ENCODE measurements around the gene FBRS.

The FBRS gene

DNA sequence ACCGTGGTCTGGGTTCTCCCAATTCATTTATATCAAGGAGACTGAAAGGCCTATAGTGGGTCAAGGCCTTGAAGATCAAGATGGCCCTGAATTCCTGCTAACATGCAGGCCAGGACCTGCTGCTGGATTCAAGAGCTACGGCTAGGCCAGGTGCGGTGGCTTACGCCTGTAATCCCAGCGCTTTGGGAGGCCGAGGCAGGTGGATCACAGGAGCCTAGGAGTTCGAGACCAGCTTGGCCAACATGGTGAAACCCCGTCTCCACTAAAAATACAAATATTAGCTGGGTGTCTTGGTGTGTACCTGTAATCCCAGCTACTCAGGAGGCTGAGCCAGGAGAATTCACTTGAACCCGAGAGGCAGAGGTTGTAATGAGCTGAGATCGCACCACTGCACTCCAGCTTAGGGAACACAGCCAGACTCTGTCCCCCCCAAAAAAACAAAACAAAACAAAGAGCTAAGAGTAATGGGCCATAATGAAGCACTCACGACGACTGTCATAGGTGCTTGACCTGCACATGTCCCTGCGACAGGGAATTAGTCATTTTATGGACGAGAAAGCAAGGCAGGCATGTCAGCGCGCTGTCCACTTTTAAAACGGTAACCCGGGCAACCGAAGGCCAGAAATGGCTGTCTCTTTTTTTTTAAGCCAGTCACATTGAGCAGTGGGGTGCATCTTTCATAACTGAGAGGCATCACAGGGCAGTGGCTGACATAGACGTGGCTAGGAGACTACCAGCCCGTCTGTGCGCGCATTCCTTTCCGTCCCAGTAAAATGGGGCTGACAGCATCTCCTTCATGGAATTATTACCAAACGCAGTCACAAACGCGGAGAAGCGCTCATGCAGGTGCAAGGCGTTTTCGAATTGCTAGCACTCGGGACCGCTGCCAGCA lies 1.0 kb upstream of the FBRS start:
- H3K9ac ChIP-seq (ENCODE audit: low read depth, low read length) = no peak overlapping the region
- H3K36me3 ChIP-seq (ENCODE audit: insufficient read depth, low read length) = peaks cover 18% of the 10 kb centered on the region
- 48% methylated on average over 31 of the region's 32 CpGs for WGBS

DNA sequence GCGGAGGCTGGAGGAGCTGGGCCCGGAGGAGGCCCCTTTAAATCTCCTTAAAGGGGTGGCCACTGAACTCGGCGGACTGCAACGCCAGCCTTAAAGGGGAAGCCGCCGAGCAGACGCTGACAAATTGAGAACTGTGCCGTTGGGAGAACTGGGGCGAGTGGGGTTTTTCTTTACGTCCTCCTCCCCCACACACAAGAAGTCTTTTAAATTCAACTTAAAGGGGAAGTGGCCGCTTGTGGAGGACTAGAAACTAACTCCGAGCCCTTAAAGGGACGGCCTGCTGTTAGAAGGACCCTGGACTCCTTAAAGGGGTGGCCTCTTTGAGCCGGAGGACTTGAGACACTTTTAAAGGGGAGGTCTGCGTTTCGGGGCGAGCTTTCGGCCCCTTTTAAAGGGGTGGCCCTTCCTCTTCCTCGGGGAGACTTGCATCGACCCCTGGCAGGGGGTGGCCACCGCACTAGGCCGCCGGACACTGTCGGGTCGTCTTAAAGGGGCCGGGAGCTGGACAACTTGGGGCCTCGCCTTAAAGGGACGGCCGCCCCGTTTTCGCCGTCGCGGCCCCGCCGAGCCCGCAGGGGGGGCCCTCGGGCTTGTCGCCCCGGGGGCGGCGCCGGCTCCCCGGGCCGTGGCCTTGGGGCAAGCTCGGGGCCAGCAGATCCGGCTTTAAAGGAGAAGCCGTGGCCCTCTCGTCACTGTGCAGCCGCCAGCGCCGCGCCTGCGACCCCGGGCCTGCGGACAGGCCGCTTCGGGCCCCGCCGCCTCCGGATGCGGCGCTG lies 688 bp downstream of the FBRS start:
- Histone ChIP-seq H3K36me3 (ENCODE audit: insufficient read depth, low read length) (peaks cover 31% of the 10 kb centered on the region), H3K9me3 (ENCODE audit: insufficient read depth, low read depth, low read length) (no peaks in the 10 kb centered on the region), H3K9ac (ENCODE audit: low read depth, low read length) (peak overlapping the region; percentile 75), H3K27me3 (ENCODE audit: insufficient read depth, low read length) (peaks cover 54% of the 10 kb centered on the region), H3K27ac (ENCODE audit: low read depth, low read length) (peak overlapping the region; percentile 95), H3K4me1 (ENCODE audit: insufficient read depth, low read length) (peaks cover 5% of the 10 kb centered on the region; the same call in 1 of the 2 replicates), H3K4me3 (ENCODE audit: low read length) (peak overlapping the region; percentile 80)
- WGBS = under 1% methylated on average over 64 of the region's 64 CpGs

More for the DNA sequence above, 1.0 kb upstream of the FBRS start:
- Histone ChIP-seq H3K4me1 (ENCODE audit: insufficient read depth, low read length) (peaks cover 5% of the 10 kb centered on the region; the same call in 1 of the 2 replicates), H3K27me3 (ENCODE audit: insufficient read depth, low read length) (peaks cover 45% of the 10 kb centered on the region), H3K4me3 (ENCODE audit: low read length) (peak overlapping the region; percentile 58), H3K9me3 (ENCODE audit: insufficient read depth, low read depth, low read length) (no peaks in the 10 kb centered on the region), H3K27ac (ENCODE audit: low read depth, low read length) (no peak overlapping the region; the same call in 1 of the 2 replicates)

- WGBS = 11% methylated on average over 84 of the region's 84 CpGs
- Histone ChIP-seq H3K4me3 (ENCODE audit: low read length) (peak overlapping the region; percentile 80), H3K9ac (ENCODE audit: low read depth, low read length) (peak overlapping the region; percentile 75), H3K4me1 (ENCODE audit: insufficient read depth, low read length) (peaks cover 5% of the 10 kb centered on the region; the same call in 1 of the 2 replicates), H3K9me3 (ENCODE audit: insufficient read depth, low read depth, low read length) (no peaks in the 10 kb centered on the region), H3K27ac (ENCODE audit: low read depth, low read length) (peak overlapping the region; percentile 95; the same call in 1 of the 2 replicates), H3K36me3 (ENCODE audit: insufficient read depth, low read length) (peaks cover 31% of the 10 kb centered on the region), H3K27me3 (ENCODE audit: insufficient read depth, low read length) (peaks cover 53% of the 10 kb centered on the region)
Measured at GRCh38 chr16:30659507-30660423, 1.5 kb downstream of the FBRS start.

- Histone ChIP-seq H3K9ac (ENCODE audit: low read depth, low read length) (no peak overlapping the region), H3K36me3 (ENCODE audit: insufficient read depth, low read length) (peaks cover 35% of the 10 kb centered on the region), H3K27me3 (ENCODE audit: insufficient read depth, low read length) (peaks cover 61% of the 10 kb centered on the region), H3K4me3 (ENCODE audit: low read length) (peak overlapping the region; percentile 80; the same call in 1 of the 2 replicates), H3K27ac (ENCODE audit: low read depth, low read length) (no peak overlapping the region), H3K9me3 (ENCODE audit: insufficient read depth, low read depth, low read length) (no peaks in the 10 kb centered on the region), H3K4me1 (ENCODE audit: insufficient read depth, low read length) (peaks cover 5% of the 10 kb centered on the region; the same call in 1 of the 2 replicates)
- 86% methylated on average over 21 of the region's 21 CpGs for WGBS
Measured at GRCh38 chr16:30660424-30661261, 2.4 kb downstream of the FBRS start.

- peaks cover 47% of the 10 kb centered on the region for H3K36me3 ChIP-seq (ENCODE audit: insufficient read depth, low read length)
Measured at GRCh38 chr16:30662449-30662848, 4.2 kb downstream of the FBRS start.

GRCh38 chr16:30663038-30663437 lies 4.8 kb downstream of the FBRS start:
- Histone ChIP-seq H3K36me3 (ENCODE audit: insufficient read depth, low read length) (peaks cover 49% of the 10 kb centered on the region), H3K4me3 (ENCODE audit: low read length) (no peak overlapping the region), H3K4me1 (ENCODE audit: insufficient read depth, low read length) (peaks cover 5% of the 10 kb centered on the region; the same call in 1 of the 2 replicates), H3K27ac (ENCODE audit: low read depth, low read length) (no peak overlapping the region), H3K9me3 (ENCODE audit: insufficient read depth, low read depth, low read length) (no peaks in the 10 kb centered on the region), H3K27me3 (ENCODE audit: insufficient read depth, low read length) (peaks cover 76% of the 10 kb centered on the region), H3K9ac (ENCODE audit: low read depth, low read length) (no peak overlapping the region)
- 95% methylated on average over 8 of the region's 8 CpGs for whole genome bisulfite sequencing

More at GRCh38 chr16:30662449-30662848, 4.2 kb downstream of the FBRS start:
- Histone ChIP-seq H3K4me3 (ENCODE audit: low read length) (no peak overlapping the region), H3K27me3 (ENCODE audit: insufficient read depth, low read length) (peaks cover 70% of the 10 kb centered on the region), H3K27ac (ENCODE audit: low read depth, low read length) (no peak overlapping the region), H3K9ac (ENCODE audit: low read depth, low read length) (no peak overlapping the region), H3K4me1 (ENCODE audit: insufficient read depth, low read length) (peaks cover 5% of the 10 kb centered on the region; the same call in 1 of the 2 replicates), H3K9me3 (ENCODE audit: insufficient read depth, low read depth, low read length) (no peaks in the 10 kb centered on the region)
- 93% methylated on average over 17 of the region's 17 CpGs for WGBS

- Histone ChIP-seq H3K9me3 (ENCODE audit: insufficient read depth, low read depth, low read length) (no peaks in the 10 kb centered on the region), H3K9ac (ENCODE audit: low read depth, low read length) (no peak overlapping the region), H3K4me3 (ENCODE audit: low read length) (no peak overlapping the region), H3K27me3 (ENCODE audit: insufficient read depth, low read length) (peaks cover 83% of the 10 kb centered on the region), H3K27ac (ENCODE audit: low read depth, low read length) (no peak overlapping the region), H3K4me1 (ENCODE audit: insufficient read depth, low read length) (peaks cover 5% of the 10 kb centered on the region; the same call in 1 of the 2 replicates), H3K36me3 (ENCODE audit: insufficient read depth, low read length) (peaks cover 51% of the 10 kb centered on the region)
- WGBS = 92% methylated on average over 9 of the region's 9 CpGs
Measured at GRCh38 chr16:30663820-30664219, 5.6 kb downstream of the FBRS start.

- 92% methylated on average over 15 of the region's 15 CpGs for WGBS
- H3K4me3 ChIP-seq (ENCODE audit: low read length) = no peak overlapping the region
- H3K9me3 ChIP-seq (ENCODE audit: insufficient read depth, low read depth, low read length) = no peaks in the 10 kb centered on the region
- no peak overlapping the region for H3K27ac ChIP-seq (ENCODE audit: low read depth, low read length)
- peaks cover 87% of the 10 kb centered on the region for H3K27me3 ChIP-seq (ENCODE audit: insufficient read depth, low read length)
- no peak overlapping the region for H3K9ac ChIP-seq (ENCODE audit: low read depth, low read length)
- peaks cover 51% of the 10 kb centered on the region for H3K36me3 ChIP-seq (ENCODE audit: insufficient read depth, low read length)
- peaks cover 5% of the 10 kb centered on the region; the same call in 1 of the 2 replicates for H3K4me1 ChIP-seq (ENCODE audit: insufficient read depth, low read length)
Measured at GRCh38 chr16:30664616-30665109, 6.4 kb downstream of the FBRS start.

DNA sequence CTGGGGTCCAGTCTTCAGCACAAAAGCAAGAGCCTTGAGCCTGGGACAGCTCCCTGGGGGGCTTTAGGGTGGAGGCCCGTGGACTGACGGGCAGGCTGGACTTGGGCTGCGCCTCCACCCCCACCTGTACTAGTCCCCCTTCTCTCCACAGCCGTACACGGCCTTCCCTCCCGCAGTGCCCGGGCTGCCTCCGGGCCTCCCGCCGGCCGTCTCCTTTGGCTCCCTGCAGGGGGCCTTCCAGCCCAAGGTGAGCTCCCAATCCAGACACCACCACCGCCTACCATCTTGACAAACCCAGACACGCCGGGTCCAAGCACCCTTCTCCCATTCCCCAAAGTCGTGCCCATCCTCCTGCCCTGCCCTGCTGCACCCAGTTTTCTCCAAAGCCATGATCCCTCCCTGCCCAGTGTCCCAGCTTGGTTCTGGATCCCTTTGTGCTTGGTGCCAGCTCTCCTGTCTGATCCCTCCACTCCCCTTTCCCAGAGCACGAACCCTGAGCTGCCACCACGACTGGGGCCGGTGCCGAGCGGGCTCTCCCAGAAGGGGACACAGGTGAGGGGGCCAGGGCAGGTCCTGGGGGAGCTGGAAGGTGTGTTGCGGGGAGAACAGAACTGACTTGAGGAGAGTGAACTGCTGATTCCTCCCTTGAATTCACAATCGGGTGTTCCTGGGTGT lies 7.1 kb downstream of the FBRS start:
- 93% methylated on average over 22 of the region's 22 CpGs for WGBS
- H3K36me3 ChIP-seq (ENCODE audit: insufficient read depth, low read length) = peaks cover 51% of the 10 kb centered on the region
- peaks cover 87% of the 10 kb centered on the region for H3K27me3 ChIP-seq (ENCODE audit: insufficient read depth, low read length)

More for the DNA sequence above, 7.1 kb downstream of the FBRS start:
- H3K9ac ChIP-seq (ENCODE audit: low read depth, low read length) = no peak overlapping the region
- no peak overlapping the region for H3K4me3 ChIP-seq (ENCODE audit: low read length)
- H3K4me1 ChIP-seq (ENCODE audit: insufficient read depth, low read length) = no peaks in the 10 kb centered on the region
- H3K9me3 ChIP-seq (ENCODE audit: insufficient read depth, low read depth, low read length) = no peaks in the 10 kb centered on the region
- no peak overlapping the region for H3K27ac ChIP-seq (ENCODE audit: low read depth, low read length)

All from HUES64 (cell line).